Progenitor cell of endocrine pancreas (in vitro differentiated cells): Measurements from ENCODE around the gene MSL1. TPM values are rescaled to one million over a fixed set of nuclear protein-coding genes. Genes with fewer than 3 reads are reported as not detected.

Experiments
- DNase-seq: peaks from one replicate; pipeline ENCODE4 v3.0.0; 2021; ENCODE audit warnings: low spot score; ENCODE audit not compliant: unreplicated experiment
- H3K27ac Mint-ChIP-seq: 2 replicates; pipeline ENCODE4 v1.8.0; 2021; ENCODE audit warnings: mild to moderate bottlenecking, moderate library complexity, mixed read lengths
- H3K27me3 Mint-ChIP-seq: 2 replicates; pipeline ENCODE4 v1.8.0; 2021; ENCODE audit warnings: mixed read lengths
- H3K36me3 Mint-ChIP-seq: 2 replicates; pipeline ENCODE4 v1.8.0; 2022; ENCODE audit warnings: mixed read lengths; ENCODE audit not compliant: insufficient read depth
- H3K4me1 Mint-ChIP-seq: 2 replicates; pipeline ENCODE4 v1.8.0; 2021; ENCODE audit warnings: low read depth, mixed read lengths
- H3K4me3 Mint-ChIP-seq: 2 replicates; pipeline ENCODE4 v1.8.0; 2021; ENCODE audit warnings: low read depth, mild to moderate bottlenecking, moderate library complexity, mixed read lengths
- H3K9me3 Mint-ChIP-seq: 2 replicates; pipeline ENCODE4 v1.8.0; 2021; ENCODE audit warnings: low read depth, mixed read lengths
- CTCF ChIP-seq: fragments of 200-600 bp; sonication (generic); IDR thresholded peaks from one replicate; pipeline ENCODE4 v1.5.0; 2021; ENCODE audit warnings: antibody characterized with exemption, mild to moderate bottlenecking; ENCODE audit not compliant: unreplicated experiment
- total RNA-seq: library from RNA; stranded (reverse); gene quantifications from 2 replicates; pipeline ENCODE4 v1.2.1, GENCODE V29; 2021

The MSL1 gene
- total RNA-seq, 1 donor from 2014 or later: 143 TPM

- no peak for TF ChIP-seq CTCF
- no peak overlapping the region for H3K4me3 Mint-ChIP-seq
- H3K4me1 Mint-ChIP-seq: no peaks in the 10 kb centered on the region
- H3K36me3 Mint-ChIP-seq: peaks cover 20% of the 10 kb centered on the region
- H3K27ac Mint-ChIP-seq: no peak overlapping the region
- H3K27me3 Mint-ChIP-seq: no peaks in the 10 kb centered on the region
- no peak for DNase-seq
- H3K9me3 Mint-ChIP-seq: no peaks in the 10 kb centered on the region
These were observed 37.7 kb downstream of the MSL1 start for GRCh38 chr17:40159456-40159855.

GRCh38 chr17:40167685-40168261, 46.0 kb downstream of the MSL1 start:
- no peaks in the 10 kb centered on the region for H3K9me3 Mint-ChIP-seq
- H3K36me3 Mint-ChIP-seq: peaks cover 31% of the 10 kb centered on the region
- no peak overlapping the region for H3K4me3 Mint-ChIP-seq
- TF ChIP-seq CTCF: no peak
- H3K27ac Mint-ChIP-seq: peak overlapping the region; percentile 93
- no peaks in the 10 kb centered on the region for H3K27me3 Mint-ChIP-seq
- DNase-seq: no peak
- peaks cover 5% of the 10 kb centered on the region for H3K4me1 Mint-ChIP-seq

GRCh38 chr17:40168262-40168832, 46.6 kb downstream of the MSL1 start:
- H3K27ac Mint-ChIP-seq: peak overlapping the region; percentile 93
- H3K4me3 Mint-ChIP-seq: no peak overlapping the region
- no peak for DNase-seq
- H3K36me3 Mint-ChIP-seq: peaks cover 32% of the 10 kb centered on the region
- H3K27me3 Mint-ChIP-seq: no peaks in the 10 kb centered on the region
- TF ChIP-seq CTCF: peak; percentile 72
- no peaks in the 10 kb centered on the region for H3K9me3 Mint-ChIP-seq
- H3K4me1 Mint-ChIP-seq: peaks cover 5% of the 10 kb centered on the region

- H3K27me3 Mint-ChIP-seq: no peaks in the 10 kb centered on the region
- H3K36me3 Mint-ChIP-seq: peaks cover 35% of the 10 kb centered on the region
- no peak overlapping the region for H3K4me3 Mint-ChIP-seq
These were observed 48.6 kb downstream of the MSL1 start for GRCh38 chr17:40170325-40170724.

GRCh38 chr17:40171750-40172149, 50.0 kb downstream of the MSL1 start:
- Mint-ChIP-seq H3K27me3 (no peaks in the 10 kb centered on the region), H3K27ac (no peak overlapping the region), H3K36me3 (peaks cover 34% of the 10 kb centered on the region), H3K9me3 (no peaks in the 10 kb centered on the region), H3K4me1 (peaks cover 8% of the 10 kb centered on the region), H3K4me3 (no peak overlapping the region)
- DNase-seq: no peak
- TF ChIP-seq CTCF: no peak

More at GRCh38 chr17:40170325-40170724, 48.6 kb downstream of the MSL1 start:
- Mint-ChIP-seq H3K9me3 (no peaks in the 10 kb centered on the region), H3K4me1 (peaks cover 5% of the 10 kb centered on the region), H3K27ac (no peak overlapping the region)
- no peak for DNase-seq
- TF ChIP-seq CTCF: no peak
